Lung (tissue), 12 donors: ENCODE measurements around the gene SH3TC1. TPM values are rescaled to one million over a fixed set of nuclear protein-coding genes. Genes with fewer than 3 reads are reported as not detected.

Source experiments
- ATAC-seq: fragments of 200-7000 bp; cut with Tn5 transposase; one replicate; pipeline ENCODE4 v1.9.1; 2020; ENCODE audit warnings: moderate number of reproducible peaks; ENCODE audit not compliant: insufficient read depth, low FRiP score
- DNase-seq, 3 donors: peaks; one replicate each; pipeline ENCODE4 v3.0.0-alpha.2; 2013 to 2017
- H3K27ac ChIP-seq, 2 donors: one replicate each; pipeline ENCODE4 v1.5.1; 2013; ENCODE audit warnings: mild to moderate bottlenecking in 2 of 2, moderate library complexity in 2 of 2, control low read depth in 1 of 2, inconsistent platforms in 1 of 2, low read depth in 1 of 2, low read length in 1 of 2
- H3K27me3 ChIP-seq, 3 donors: one replicate each; pipeline ENCODE4 v1.5.1; 2013; ENCODE audit warnings: low read length in 2 of 3; ENCODE audit not compliant: control insufficient read depth in 3 of 3, insufficient read depth in 3 of 3
- H3K36me3 ChIP-seq, 4 donors: one replicate each; pipeline ENCODE4 v1.5.1; 2013; ENCODE audit warnings: low read length in 4 of 4, mild to moderate bottlenecking in 1 of 4, moderate library complexity in 1 of 4; ENCODE audit not compliant: control insufficient read depth in 4 of 4, insufficient read depth in 4 of 4
- H3K4me1 ChIP-seq, 5 donors: one replicate each; pipeline ENCODE4 v1.5.1; 2013; ENCODE audit warnings: low read length in 5 of 5, mild to moderate bottlenecking in 2 of 5, moderate library complexity in 1 of 5; ENCODE audit not compliant: control insufficient read depth in 5 of 5, insufficient read depth in 5 of 5
- H3K4me3 ChIP-seq: one replicate; pipeline ENCODE4 v1.5.1; 2013; ENCODE audit warnings: mild to moderate bottlenecking, control low read depth, moderate library complexity
- H3K9ac ChIP-seq, 2 donors: one replicate each; pipeline ENCODE4 v1.5.1; 2013; ENCODE audit warnings: low read length in 2 of 2, control low read depth in 1 of 2; ENCODE audit not compliant: insufficient read depth in 1 of 2
- H3K9me3 ChIP-seq, 4 donors: one replicate each; pipeline ENCODE4 v1.5.1; 2013; ENCODE audit warnings: low read length in 3 of 4, mild to moderate bottlenecking in 1 of 4, moderate library complexity in 1 of 4; ENCODE audit not compliant: control insufficient read depth in 4 of 4, insufficient read depth in 3 of 4
- CTCF ChIP-seq: IDR thresholded peaks from 2 replicates; pipeline ENCODE4 v1.5.1; 2012; ENCODE audit warnings: mild to moderate bottlenecking; ENCODE audit errors: control extremely low read depth, extremely low read depth
- WGBS, 2 donors: extraction: QIAGEN DNeasy Blood & Tissue Kit; methylation state at CpG; one replicate each; pipeline ENCODE4 v1.1.7; 2013; 5-methylcytosine and 5-hydroxymethylcytosine counted together
- polyA plus RNA-seq, 2 donors: library from polyadenylated mRNA; stranded (reverse); fragments of 200-250 nt; gene quantifications; one replicate each; pipeline ENCODE4 v1.2.1, GENCODE V29; 2013
- total RNA-seq, 2 donors: library from RNA; depleted of rRNA in 1 of 2; stranded (reverse); fragments of >200 nt in 1 of 2; gene quantifications; one replicate each; pipeline ENCODE4 v1.2.1, GENCODE V29; 2014 to 2021
- donor health status: control.
- donor health status: control.
- donor health status: Bipolar disorder and iron deficiency.
- donor health status: healthy.
- donor health status: DM: yes; HTN: yes; CAD: no.

The SH3TC1 gene
- total and polyA plus RNA-seq, 4 donors = 21.4 to 67.3 (median 38.1) TPM

DNA sequence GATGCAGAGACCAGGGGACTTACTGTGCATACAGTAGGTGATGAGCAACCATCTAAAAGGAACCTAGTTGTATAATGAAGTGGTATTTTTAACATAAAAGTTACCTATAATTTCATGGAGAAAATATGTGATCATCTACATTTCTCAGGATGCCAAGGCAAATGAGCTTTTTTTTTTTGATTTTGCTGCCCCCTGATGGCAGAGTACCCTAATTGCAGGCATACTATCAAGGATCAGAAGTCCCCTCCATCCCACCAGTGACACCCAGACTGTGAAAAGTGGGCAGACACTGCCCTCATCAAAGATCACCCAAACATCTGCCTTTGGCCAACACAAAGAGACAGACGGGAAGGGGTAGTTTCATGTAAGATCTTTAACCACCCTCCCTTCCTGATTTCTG, 30.9 kb upstream of the SH3TC1 start:
- no peaks in the 10 kb centered on the region for H3K36me3 ChIP-seq
- ATAC-seq (no peak), DNase-seq (no peak)
- TF ChIP-seq CTCF = no peak
- H3K4me3 ChIP-seq = no peak overlapping the region
- WGBS, 2 donors = 88 to 95% methylated on average over 1 of the region's 1 CpG
- peaks cover 0 to 7% (median 1%) of the 10 kb centered on the region in 4 donors for H3K9me3 ChIP-seq
- no peak overlapping the region for H3K9ac ChIP-seq
- H3K4me1 ChIP-seq = peaks cover 0 to 1% (median 0%) of the 10 kb centered on the region in 5 donors
- no peak overlapping the region for H3K27ac ChIP-seq
- peaks cover 0 to 4% (median 0%) of the 10 kb centered on the region in 3 donors for H3K27me3 ChIP-seq

- no peak for TF ChIP-seq CTCF
- 86 to 90% methylated on average over 5 of the region's 5 CpGs for WGBS, 2 donors
- peaks cover 0 to under 1% (median 0%) of the 10 kb centered on the region in 3 donors for H3K27me3 ChIP-seq
- no peak overlapping the region for H3K9ac ChIP-seq
- H3K4me1 ChIP-seq = peaks cover 0 to 1% (median 0%) of the 10 kb centered on the region in 5 donors
- DNase-seq = no peak
- no peak overlapping the region for H3K4me3 ChIP-seq
- no peaks in the 10 kb centered on the region for H3K36me3 ChIP-seq
- H3K27ac ChIP-seq = no peak overlapping the region
- no peak for ATAC-seq
- H3K9me3 ChIP-seq = peaks cover 0 to 7% (median 1%) of the 10 kb centered on the region in 4 donors
These were observed 30.1 kb upstream of the SH3TC1 start for GRCh38 chr4:8168832-8169598.

- 88 to 92% methylated on average over 3 of the region's 3 CpGs for WGBS, 2 donors
- Histone ChIP-seq H3K9me3 (peaks cover 0 to 7% (median 1%) of the 10 kb centered on the region in 4 donors), H3K4me1 (peaks cover 0 to 1% (median 0%) of the 10 kb centered on the region in 5 donors), H3K27me3 (no peaks in the 10 kb centered on the region), H3K4me3 (no peak overlapping the region), H3K36me3 (no peaks in the 10 kb centered on the region), H3K27ac (no peak overlapping the region), H3K9ac (no peak overlapping the region)
- TF ChIP-seq CTCF = no peak
- ATAC-seq (no peak), DNase-seq (no peak)
These were observed 29.3 kb upstream of the SH3TC1 start for GRCh38 chr4:8169763-8170162.
